Stomach (tissue), 4 donors: ENCODE results near the gene PSME4.

ENCODE experiments used
- POLR2AphosphoS5 ChIP-seq, 3 donors: sonication (generic); formaldehyde crosslinking; IDR thresholded peaks; one replicate each; pipeline ENCODE4 v1.6.1; 2016; ENCODE audit warnings: antibody characterized with exemption in 3 of 3
- TF ChIP-seq, protein P1 (sequence below), 7 experiments: fragments of 450-650 bp in 4 of 7; fragments of 200-600 bp in 3 of 7; sonication (generic) in 3 of 7; IDR thresholded peaks; one replicate each; pipeline ENCODE4 v1.5.1; 2016 to 2019; ENCODE audit warnings: antibody characterized with exemption in 7 of 7, control low read depth in 2 of 7, mild to moderate bottlenecking in 1 of 7

DNA sequence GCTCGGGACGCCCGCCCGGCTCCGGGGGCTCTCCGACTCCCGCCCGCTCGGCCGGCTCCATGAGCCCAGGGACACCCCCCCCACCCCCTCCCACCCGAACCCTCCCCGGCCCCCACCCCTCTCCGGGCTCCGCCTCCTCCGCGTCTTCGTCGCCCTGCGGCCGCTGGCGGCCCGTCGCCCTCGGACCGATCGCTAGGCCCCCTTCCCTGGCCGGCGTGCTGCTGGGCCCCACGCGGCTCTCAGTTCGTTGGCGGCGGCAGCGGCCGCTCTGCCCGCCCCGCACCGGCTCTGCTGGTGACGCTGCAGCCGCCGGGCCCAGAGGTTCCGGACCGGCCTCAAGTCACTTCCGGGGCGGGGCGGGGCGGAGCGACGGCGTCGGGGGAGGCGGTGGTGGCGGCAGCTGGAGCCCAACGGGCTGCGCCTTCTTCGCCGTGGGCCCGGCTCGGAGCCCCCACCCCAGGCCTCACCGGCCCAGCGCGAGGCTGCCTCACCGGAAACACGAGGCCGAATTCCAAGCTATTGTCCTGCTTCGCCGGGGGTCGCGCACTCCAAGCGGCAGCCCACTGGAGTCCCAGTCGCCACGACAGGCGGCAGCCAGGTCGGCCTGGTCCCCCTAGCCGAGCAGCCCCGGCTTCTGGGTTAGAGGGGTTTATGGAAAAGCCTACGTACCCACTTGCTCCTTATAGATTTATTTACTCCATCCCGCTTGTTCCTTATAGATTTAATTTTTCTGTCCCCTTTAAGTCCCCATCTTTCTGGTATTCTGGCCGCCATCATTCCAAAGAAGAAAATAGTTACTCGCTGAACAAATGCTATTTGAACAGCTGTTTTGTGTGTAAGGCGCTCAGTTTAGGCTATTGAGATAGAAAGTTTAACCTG is at the start of gene PSME4:
- TF ChIP-seq, protein P1, sequence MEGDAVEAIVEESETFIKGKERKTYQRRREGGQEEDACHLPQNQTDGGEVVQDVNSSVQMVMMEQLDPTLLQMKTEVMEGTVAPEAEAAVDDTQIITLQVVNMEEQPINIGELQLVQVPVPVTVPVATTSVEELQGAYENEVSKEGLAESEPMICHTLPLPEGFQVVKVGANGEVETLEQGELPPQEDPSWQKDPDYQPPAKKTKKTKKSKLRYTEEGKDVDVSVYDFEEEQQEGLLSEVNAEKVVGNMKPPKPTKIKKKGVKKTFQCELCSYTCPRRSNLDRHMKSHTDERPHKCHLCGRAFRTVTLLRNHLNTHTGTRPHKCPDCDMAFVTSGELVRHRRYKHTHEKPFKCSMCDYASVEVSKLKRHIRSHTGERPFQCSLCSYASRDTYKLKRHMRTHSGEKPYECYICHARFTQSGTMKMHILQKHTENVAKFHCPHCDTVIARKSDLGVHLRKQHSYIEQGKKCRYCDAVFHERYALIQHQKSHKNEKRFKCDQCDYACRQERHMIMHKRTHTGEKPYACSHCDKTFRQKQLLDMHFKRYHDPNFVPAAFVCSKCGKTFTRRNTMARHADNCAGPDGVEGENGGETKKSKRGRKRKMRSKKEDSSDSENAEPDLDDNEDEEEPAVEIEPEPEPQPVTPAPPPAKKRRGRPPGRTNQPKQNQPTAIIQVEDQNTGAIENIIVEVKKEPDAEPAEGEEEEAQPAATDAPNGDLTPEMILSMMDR (IDR thresholded peaks at IDR 0.05) = no peak
- TF ChIP-seq POLR2AphosphoS5 (IDR thresholded peaks at IDR 0.05) = peak; percentile 94 to 99 (median 98)
